HuH-7 (cell line): Measurements from ENCODE around the gene SPI1.

Source experiments
- DNase-seq: peaks from one replicate; pipeline ENCODE4 v3.0.0; 2011; ENCODE audit warnings: low spot score

SPI1 gene

GRCh38 chr11:47388697-47389576 lies 10.6 kb upstream of the SPI1 start:
- no peak for DNase-seq

GRCh38 chr11:47387944-47388696 lies 9.8 kb upstream of the SPI1 start:
- no peak for DNase-seq

GRCh38 chr11:47384498-47384897 lies 6.2 kb upstream of the SPI1 start:
- no peak for DNase-seq

DNA sequence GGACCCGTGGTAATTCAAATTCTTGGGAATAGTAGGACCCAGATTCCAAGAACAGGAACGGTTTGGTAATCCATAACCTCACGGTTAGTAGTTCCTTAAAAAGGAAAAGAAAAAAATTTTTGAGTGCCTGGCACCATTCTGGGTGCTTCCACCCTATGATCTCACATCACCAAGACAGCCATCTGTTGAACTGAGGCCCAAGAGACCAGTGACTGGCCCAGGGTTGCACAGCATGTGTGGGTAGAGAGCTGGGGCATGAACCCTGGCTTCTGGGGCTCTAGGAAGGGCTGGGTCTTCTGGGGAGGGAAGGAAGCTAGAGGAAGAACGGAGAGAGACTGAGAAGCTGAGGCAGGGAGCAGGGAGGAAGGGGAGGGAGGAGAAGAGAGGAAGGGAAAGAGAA lies 4.7 kb upstream of the SPI1 start:
- DNase-seq: no peak

GRCh38 chr11:47380078-47380477 lies 1.7 kb upstream of the SPI1 start:
- no peak for DNase-seq

GRCh38 chr11:47379317-47379716 lies 970 bp upstream of the SPI1 start:
- no peak for DNase-seq

GRCh38 chr11:47378836-47379170 lies 456 bp upstream of the SPI1 start:
- no peak for DNase-seq

GRCh38 chr11:47377571-47378009 lies 757 bp downstream of the SPI1 start:
- DNase-seq: no peak

DNA sequence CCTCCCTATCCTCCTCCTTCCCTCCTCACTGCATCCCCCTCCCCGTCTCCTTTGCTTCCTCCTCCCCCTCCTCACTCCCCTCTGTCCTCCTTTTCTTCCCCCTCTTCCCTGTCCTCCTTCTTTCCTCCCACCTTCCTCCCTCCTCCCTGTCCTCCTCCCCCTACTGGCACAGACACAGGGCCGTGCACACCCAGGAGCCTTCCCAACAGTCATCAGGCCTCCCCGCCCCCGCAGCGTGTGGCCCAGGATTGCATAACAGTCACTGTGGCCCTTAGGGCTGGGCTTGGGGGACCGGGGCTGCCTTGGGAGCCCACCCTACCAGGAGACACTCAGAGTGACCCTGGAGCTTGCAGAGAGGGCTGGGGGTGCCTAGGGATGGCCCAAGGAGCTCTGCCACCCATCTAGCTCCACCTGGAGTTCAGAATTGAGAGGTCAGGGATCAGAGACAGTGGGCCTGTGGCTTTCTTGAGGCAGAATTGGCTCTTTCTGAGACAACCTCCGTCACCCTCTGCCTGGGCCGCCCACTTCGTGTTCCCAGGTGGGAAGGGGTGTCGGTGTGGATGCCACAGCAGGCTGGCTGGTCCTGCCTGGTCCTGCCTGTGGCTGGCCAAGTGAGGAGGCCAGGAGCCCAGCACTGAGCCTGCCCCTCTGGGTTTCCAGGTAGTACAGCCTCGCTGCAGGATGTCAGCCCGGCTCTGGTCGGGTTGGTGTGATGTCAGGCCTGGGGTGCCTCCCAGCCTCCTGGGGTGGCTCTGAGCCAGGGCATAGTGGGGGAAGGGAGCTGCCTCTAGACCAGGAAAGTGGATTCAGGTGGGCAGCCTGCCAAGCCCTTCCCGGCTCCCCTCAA lies 1.6 kb downstream of the SPI1 start:
- DNase-seq: no peak

GRCh38 chr11:47376107-47376524 lies 2.2 kb downstream of the SPI1 start:
- DNase-seq: no peak

DNA sequence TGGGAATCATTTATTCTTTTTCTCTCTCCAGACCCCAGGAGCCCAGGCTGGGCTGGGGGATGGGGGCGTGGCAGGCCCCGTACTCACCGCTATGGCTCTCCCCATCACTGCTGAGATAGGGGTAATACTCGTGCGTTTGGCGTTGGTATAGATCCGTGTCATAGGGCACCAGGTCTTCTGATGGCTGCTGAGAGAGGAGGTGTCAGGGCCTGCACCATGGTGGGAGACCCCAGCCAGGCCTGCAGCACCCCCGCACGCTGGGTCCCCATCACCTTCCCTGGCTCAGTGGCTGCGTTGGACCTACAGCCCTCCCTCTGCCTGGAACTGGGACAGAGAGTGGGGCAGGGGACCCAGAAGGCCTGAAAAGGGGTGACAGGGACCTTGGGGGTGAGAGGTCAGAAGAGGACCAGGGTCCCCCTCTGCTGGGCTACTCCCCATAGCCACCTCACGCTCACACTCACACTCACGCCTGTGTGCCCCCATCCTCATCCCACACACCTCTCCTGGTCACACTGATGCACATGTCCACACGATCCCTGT lies 2.7 kb downstream of the SPI1 start:
- no peak for DNase-seq

DNA sequence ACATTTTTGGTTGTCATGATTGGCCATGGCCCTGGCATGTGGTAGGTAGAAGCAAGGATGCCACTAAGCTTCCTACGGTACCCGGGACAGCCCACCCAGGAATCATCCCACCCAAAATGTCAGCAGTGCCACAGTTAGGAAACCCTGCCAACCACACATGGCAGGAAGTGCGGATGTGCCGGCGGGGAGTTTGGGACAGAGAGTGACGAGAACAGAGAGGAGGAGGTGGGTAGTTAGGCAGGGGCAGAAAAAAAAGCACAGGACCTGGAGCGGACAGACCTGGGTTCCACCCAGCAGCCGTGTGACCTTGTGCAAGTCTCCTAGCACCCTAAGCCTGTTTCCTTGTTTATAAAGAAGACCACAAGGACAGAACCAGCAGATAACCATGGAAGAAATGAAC lies 3.3 kb downstream of the SPI1 start:
- DNase-seq: no peak

- DNase-seq: no peak
These were observed 3.7 kb downstream of the SPI1 start for GRCh38 chr11:47374720-47375019.

GRCh38 chr11:47373876-47374719 lies 4.2 kb downstream of the SPI1 start:
- DNase-seq: peak; percentile 87

DNA sequence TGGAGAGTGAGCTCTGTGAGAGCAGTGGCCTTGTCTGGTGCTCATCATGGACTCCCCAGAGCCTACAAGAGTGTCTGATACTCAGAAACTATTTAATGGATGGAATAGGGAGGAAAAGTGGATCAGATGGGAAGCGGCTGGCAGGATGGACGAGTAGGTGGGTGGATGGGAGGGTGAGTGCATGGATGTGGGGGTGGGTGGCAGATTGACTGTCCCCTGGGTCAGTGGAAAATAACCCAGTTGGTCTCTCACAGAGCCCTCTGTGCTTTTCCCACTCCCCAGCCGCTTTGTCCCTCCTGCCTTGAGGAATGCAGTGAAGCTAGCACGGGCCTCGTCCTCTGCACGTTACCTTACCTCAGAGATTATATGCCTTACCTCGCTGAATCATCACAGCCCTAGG lies 5.9 kb downstream of the SPI1 start:
- no peak for DNase-seq

DNA sequence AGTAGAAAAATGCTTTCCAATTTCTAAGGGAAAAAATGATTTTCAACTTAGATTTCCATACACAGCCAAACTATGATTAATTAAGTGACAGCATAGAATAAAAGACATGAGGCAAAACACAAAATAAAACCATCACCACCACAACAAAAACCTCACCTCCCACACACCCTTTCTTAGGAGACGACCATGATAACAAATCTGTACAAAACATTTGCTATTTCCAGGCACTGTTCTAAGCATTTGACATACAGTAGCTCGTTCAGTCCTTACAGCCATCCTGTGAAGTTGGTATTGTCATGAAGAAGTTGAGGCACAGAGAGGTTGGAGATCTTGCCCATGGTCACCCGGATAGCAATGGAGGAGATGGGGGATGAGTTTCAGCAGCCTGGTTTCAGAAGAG lies 8.7 kb downstream of the SPI1 start:
- DNase-seq: no peak

DNA sequence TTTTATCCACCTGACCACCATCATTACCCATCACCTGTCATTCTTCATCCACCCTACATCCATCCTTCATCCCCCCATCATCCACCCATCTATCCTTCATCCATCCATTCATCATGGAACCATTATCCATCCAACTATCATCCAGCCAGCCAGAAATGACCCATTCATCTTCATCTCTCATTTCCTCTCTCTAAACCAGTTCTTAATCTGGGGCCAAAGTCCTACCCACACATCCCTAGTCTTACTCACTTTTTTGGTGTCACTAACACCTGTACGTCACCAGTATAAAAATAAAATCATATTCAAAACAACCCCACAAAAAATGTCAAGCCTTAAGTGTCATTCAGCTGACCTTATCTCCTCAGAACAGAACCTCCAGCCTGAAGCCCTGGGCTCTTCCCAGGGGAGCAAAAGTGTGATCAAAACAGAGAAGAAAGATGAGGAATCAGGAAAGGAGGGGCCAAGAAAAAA lies 12.3 kb downstream of the SPI1 start:
- no peak for DNase-seq

DNA sequence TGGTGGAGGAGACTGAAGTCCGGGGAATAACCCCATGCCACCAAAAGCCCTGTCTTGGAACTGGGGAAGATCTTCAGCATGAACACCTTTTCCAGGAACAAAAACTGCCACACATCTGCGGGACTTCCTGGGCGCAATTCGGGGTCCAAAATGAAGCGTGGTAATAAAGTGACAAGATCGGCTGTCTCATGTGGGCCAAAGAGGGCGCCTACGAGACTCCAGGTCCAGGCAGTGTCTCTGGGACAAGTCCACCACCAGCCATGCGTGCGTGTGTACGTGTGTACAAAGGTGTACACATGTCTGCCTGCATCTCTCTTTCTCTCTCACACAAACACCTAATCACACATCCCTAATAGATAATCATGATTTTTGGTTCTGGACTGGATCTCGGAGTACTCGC lies 16.9 kb downstream of the SPI1 start:
- no peak for DNase-seq

GRCh38 chr11:47360341-47360740 lies 18.0 kb downstream of the SPI1 start:
- DNase-seq: no peak

DNA sequence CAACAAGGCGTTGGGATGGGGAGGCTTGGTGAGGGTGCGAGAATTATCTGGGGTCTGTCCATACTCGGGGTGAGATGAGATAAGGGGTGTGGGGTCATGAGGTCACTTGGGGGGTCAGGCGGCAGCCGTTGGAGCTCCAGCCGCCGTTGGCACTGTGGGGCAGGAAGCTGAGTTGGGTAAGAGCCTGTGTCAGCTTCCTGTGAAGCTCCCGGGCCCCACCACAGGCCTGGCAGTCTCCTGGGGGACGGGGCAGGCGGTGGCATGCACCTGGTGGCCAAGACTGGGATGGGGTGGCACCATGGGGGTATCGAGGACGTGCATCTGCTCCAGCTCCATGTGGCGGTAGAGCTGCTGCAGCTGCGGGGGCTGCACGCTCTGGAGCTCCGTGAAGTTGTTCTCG lies 18.8 kb downstream of the SPI1 start:
- DNase-seq: no peak

GRCh38 chr11:47359162-47359561 lies 19.2 kb downstream of the SPI1 start:
- DNase-seq: no peak

DNA sequence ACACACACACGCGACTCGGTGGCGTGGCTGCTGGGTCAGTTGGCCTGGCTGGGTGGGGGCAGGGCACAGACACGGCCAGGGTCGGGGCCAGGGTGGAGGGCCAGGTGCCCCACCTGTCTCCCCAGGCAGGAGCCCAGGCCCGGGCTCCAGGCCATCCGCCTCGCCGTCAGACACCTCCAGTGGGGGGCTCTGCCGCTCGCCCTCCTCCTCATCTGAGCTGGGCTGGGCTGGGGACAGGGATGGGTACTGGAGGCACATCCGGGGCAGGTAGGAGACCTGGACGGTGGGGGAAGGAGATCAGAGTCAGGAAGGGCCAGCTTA lies 19.7 kb downstream of the SPI1 start:
- no peak for DNase-seq
